HG02885 (cell line): ENCODE data around the gene STAT4.

Source experiments
- ATAC-seq: cut with Tn5 transposase; IDR thresholded peaks from one replicate; pipeline ENCODE4 v1.9.1; 2021; ENCODE audit warnings: mild to moderate bottlenecking; ENCODE audit not compliant: unreplicated experiment, poor library complexity

STAT4 gene

GRCh38 chr2:190979906-190980629 lies 170.7 kb downstream of the STAT4 start:
- no peak for ATAC-seq
